Hair follicle dermal papilla cell (primary cell): ENCODE data around the gene POTED. TPM values are rescaled to one million over a fixed set of nuclear protein-coding genes. Genes with fewer than 3 reads are reported as not detected.

Experiments
- small RNA-seq: library from RNA; depleted of rRNA; stranded (forward); fragments of <200 nt; gene quantifications from one replicate; pipeline ENCODE3, GENCODE V24; 2012
- total RNA-seq: library from RNA; depleted of rRNA; stranded (reverse); fragments of >200 nt; gene quantifications from 2 replicates; pipeline ENCODE4 v1.2.3, GENCODE V29; 2012

Gene POTED
- not detected in 2 replicates for total RNA-seq

DNA sequence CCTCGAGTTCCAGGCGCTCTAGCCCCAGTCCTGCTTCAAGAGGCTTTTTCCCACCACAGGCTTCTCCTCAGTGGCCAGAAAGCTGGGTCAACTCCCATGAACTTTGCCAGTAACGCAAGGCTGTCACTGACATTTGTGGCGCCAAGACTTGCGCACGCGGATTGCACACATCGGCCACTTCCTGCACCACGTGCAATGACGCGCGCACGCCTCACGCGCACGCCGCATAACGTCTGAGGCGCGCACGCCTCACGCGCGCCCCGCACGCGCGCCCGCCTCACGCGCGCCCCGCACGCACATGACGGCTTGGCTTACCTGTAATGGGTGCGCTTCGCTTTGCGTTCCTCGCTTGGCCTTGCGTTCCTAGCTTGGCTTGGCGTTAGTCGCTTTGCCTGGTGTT is at the start of gene POTED:
POTED (plus strand) TSS at position 301 of the 400 bp plus-strand sequence. CDS start 452 bp downstream, outside the sequence.

Small RNAs within 50 kb of the gene (small RNA-seq; reads per million reads assigned to genes)
- not detected for gene AL050303.3
- not detected for gene MIR3118-1
- not detected for gene RNU6-286P
